HepG2 (cell line): ENCODE data around the gene ZCCHC3.

ENCODE experiments used
- ETV6 ChIP-seq: sonication (generic); formaldehyde crosslinking; conservative IDR thresholded peaks from 2 replicates; pipeline ENCODE4 v1.4.0; 2020; ENCODE audit warnings: missing genetic modification reagents
- FOSL1 ChIP-seq: sonication (generic); formaldehyde crosslinking; IDR thresholded peaks from 2 replicates; pipeline ENCODE4 v1.9.0; 2021; ENCODE audit warnings: missing genetic modification reagents, borderline replicate concordance
- GATAD2A ChIP-seq: IDR thresholded peaks from 2 replicates; pipeline ENCODE4 v1.6.1; 2016
- KDM5A ChIP-seq: fragments of 200-600 bp; sonication (generic); IDR thresholded peaks from 2 replicates; pipeline ENCODE4 v1.7.0; 2018; ENCODE audit warnings: antibody characterized with exemption, mild to moderate bottlenecking, low read length, borderline replicate concordance
- NCOA1 ChIP-seq: sonication (generic); formaldehyde crosslinking; IDR thresholded peaks from 2 replicates; pipeline ENCODE4 v1.9.0; 2021; ENCODE audit warnings: missing genetic modification reagents
- SIN3A ChIP-seq: IDR thresholded peaks from 2 replicates; pipeline ENCODE4 v1.6.1; 2011; ENCODE audit warnings: low read depth, mild to moderate bottlenecking, control low read depth, low read length, borderline replicate concordance
- SMC3 ChIP-seq: IDR thresholded peaks from 2 replicates; pipeline ENCODE4 v1.6.1; 2011; ENCODE audit warnings: low read length, improper control_type of control experiment
- ZNF30 ChIP-seq: sonication (generic); formaldehyde crosslinking; IDR thresholded peaks from 2 replicates; pipeline ENCODE4 v1.5.0; 2020; ENCODE audit warnings: mild to moderate bottlenecking, missing genetic modification reagents
- TF ChIP-seq, protein P1 (sequence below): sonication (generic); formaldehyde crosslinking; IDR thresholded peaks from 2 replicates; pipeline ENCODE4 v1.5.0; 2020; ENCODE audit warnings: missing genetic modification reagents
- TF ChIP-seq, protein P2 (sequence below): sonication (generic); formaldehyde crosslinking; IDR thresholded peaks from 2 replicates; pipeline ENCODE4 v1.5.0; 2020; ENCODE audit warnings: mild to moderate bottlenecking, missing genetic modification reagents, moderate library complexity

DNA sequence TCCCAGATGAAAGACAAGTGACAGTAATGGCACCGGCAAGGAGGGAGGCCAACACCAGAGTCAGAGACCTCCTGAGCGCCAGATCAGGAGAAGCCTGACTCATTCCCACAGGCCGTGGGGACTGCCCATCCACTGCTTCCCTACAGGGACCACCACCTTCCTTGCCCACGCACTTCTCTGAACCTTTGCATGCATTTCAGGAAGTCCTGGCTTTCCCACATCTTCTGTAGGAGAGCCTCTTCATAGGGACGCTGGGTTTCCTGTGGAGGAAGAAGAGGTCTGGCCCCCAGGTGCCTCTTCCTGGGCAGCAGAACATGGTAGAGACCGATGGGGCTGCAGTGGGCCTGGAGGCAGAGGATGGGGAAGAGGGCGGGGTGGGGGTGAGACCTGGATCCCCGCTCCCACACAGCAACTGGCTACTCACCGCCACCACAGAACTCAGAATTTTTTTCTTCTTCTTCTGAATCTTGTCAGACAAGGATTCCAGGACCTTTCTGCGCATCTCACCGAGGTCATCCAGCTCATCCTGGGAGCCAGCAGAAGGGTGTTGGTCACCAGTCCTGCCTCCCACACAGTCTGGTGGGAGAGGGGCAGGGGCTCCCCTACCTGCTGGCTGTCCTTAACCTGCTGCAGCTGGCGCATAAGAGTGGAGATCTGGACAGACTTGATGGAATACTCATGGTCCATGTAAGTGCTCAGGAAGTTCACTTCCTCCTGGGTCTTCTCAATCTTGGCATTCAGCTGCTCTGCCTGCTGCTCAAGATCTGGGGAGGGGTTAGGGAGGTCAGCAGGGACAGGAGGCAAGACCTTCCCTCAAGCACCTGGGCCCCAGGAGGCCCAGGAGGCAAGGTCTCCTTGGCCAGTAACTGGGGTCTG is 20.5 kb upstream of the ZCCHC3 start:
- TF ChIP-seq NCOA1 (no peak), SMC3 (no peak), KDM5A (no peak), ZNF30 (CRISPR knock-in tag) (no peak), ETV6 (CRISPR knock-in tag) (no peak), GATAD2A (CRISPR knock-in tag) (no peak), SIN3A (no peak), FOSL1 (CRISPR knock-in tag) (no peak)
- TF ChIP-seq, protein P1, sequence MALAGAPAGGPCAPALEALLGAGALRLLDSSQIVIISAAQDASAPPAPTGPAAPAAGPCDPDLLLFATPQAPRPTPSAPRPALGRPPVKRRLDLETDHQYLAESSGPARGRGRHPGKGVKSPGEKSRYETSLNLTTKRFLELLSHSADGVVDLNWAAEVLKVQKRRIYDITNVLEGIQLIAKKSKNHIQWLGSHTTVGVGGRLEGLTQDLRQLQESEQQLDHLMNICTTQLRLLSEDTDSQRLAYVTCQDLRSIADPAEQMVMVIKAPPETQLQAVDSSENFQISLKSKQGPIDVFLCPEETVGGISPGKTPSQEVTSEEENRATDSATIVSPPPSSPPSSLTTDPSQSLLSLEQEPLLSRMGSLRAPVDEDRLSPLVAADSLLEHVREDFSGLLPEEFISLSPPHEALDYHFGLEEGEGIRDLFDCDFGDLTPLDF (CRISPR knock-in tag): no peak
- TF ChIP-seq, protein P2, sequence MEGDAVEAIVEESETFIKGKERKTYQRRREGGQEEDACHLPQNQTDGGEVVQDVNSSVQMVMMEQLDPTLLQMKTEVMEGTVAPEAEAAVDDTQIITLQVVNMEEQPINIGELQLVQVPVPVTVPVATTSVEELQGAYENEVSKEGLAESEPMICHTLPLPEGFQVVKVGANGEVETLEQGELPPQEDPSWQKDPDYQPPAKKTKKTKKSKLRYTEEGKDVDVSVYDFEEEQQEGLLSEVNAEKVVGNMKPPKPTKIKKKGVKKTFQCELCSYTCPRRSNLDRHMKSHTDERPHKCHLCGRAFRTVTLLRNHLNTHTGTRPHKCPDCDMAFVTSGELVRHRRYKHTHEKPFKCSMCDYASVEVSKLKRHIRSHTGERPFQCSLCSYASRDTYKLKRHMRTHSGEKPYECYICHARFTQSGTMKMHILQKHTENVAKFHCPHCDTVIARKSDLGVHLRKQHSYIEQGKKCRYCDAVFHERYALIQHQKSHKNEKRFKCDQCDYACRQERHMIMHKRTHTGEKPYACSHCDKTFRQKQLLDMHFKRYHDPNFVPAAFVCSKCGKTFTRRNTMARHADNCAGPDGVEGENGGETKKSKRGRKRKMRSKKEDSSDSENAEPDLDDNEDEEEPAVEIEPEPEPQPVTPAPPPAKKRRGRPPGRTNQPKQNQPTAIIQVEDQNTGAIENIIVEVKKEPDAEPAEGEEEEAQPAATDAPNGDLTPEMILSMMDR (CRISPR knock-in tag): no peak
